Embryonic facial prominence (tissue), 1 donor: ENCODE results near the gene SOX12.
"Not testable (repeated sequence)": the region's sequence is repeated elsewhere in the genome, so short reads cannot be mapped to it uniquely, and the experiment has no call there.

Experiments
- DNase-seq: peaks from one replicate; pipeline ENCODE4 v3.0.0-alpha.2; 2016; ENCODE audit errors: extremely low spot score

SOX12 gene

GRCh38 chr20:362271-363254 lies 37.2 kb downstream of the SOX12 start:
- DNase-seq = no peak

GRCh38 chr20:363319-364078 lies 38.1 kb downstream of the SOX12 start:
- DNase-seq = no peak

GRCh38 chr20:364905-365794 lies 39.8 kb downstream of the SOX12 start:
- no peak for DNase-seq

- no peak for DNase-seq
Observed at GRCh38 chr20:366041-366718, 40.8 kb downstream of the SOX12 start.

- no peak for DNase-seq
Observed at GRCh38 chr20:366719-367485, 41.5 kb downstream of the SOX12 start.

GRCh38 chr20:367486-367887 lies 42.1 kb downstream of the SOX12 start:
- DNase-seq = no peak

GRCh38 chr20:368915-369314 lies 43.6 kb downstream of the SOX12 start:
- no peak for DNase-seq

- DNase-seq = no peak
Observed at GRCh38 chr20:370151-370600, 44.8 kb downstream of the SOX12 start.

- no peak for DNase-seq
Observed at GRCh38 chr20:370977-371754, 45.8 kb downstream of the SOX12 start.

GRCh38 chr20:371755-372542 lies 46.6 kb downstream of the SOX12 start:
- DNase-seq = no peak

GRCh38 chr20:372543-373082 lies 47.3 kb downstream of the SOX12 start:
- DNase-seq = not testable (repeated sequence)

- no peak for DNase-seq
Observed at GRCh38 chr20:373171-373890, 48.0 kb downstream of the SOX12 start.

GRCh38 chr20:375265-375889 lies 50.0 kb downstream of the SOX12 start:
- DNase-seq = no peak

GRCh38 chr20:376089-376488 lies 50.7 kb downstream of the SOX12 start:
- no peak for DNase-seq

GRCh38 chr20:376750-377149 lies 51.4 kb downstream of the SOX12 start:
- no peak for DNase-seq

- DNase-seq = not testable (repeated sequence)
Observed at GRCh38 chr20:377578-377977, 52.2 kb downstream of the SOX12 start.

GRCh38 chr20:378961-379336 lies 53.6 kb downstream of the SOX12 start:
- DNase-seq = no peak
